Heart right ventricle (tissue), 16 donors: ENCODE results near the gene RBFOX1. TPM values are rescaled to one million over a fixed set of nuclear protein-coding genes. Genes with fewer than 3 reads are reported as not detected.

Source experiments
- ATAC-seq, 8 donors: fragments of 200-7000 bp; cut with Tn5 transposase; one replicate each; pipeline ENCODE4 v1.9.1; 2020; ENCODE audit warnings: mild to moderate bottlenecking in 8 of 8, moderate library complexity in 8 of 8, moderate number of reproducible peaks in 1 of 8
- DNase-seq, 2 donors: peaks; one replicate each; pipeline ENCODE4 v3.0.0-alpha.2; 2020
- H3K27ac ChIP-seq, 10 donors: fragments of 200-600 bp; sonication (generic) in 2 of 10; one replicate each; pipeline versions ENCODE4 v1.5.0 to v1.8.0; 2020 to 2022; ENCODE audit warnings: mild to moderate bottlenecking in 3 of 10
- H3K27me3 ChIP-seq, 7 donors: fragments of 200-600 bp; one replicate each; pipeline ENCODE4 v1.8.0; 2021 to 2022; ENCODE audit warnings: mild to moderate bottlenecking in 2 of 7
- H3K36me3 ChIP-seq, 9 donors: fragments of 200-600 bp; sonication (generic) in 1 of 9; one replicate each; pipeline versions ENCODE4 v1.5.0 to v1.8.0; 2020 to 2022; ENCODE audit warnings: mild to moderate bottlenecking in 2 of 9
- H3K4me1 ChIP-seq, 9 donors: fragments of 200-600 bp; sonication (generic) in 1 of 9; one replicate each; pipeline versions ENCODE4 v1.5.0 to v1.8.0; 2020 to 2022; ENCODE audit warnings: mild to moderate bottlenecking in 4 of 9
- H3K4me3 ChIP-seq, 10 donors: fragments of 200-600 bp; sonication (generic) in 2 of 10; one replicate each; pipeline versions ENCODE4 v1.5.0 to v1.8.0; 2020 to 2022; ENCODE audit warnings: mild to moderate bottlenecking in 7 of 10, moderate library complexity in 2 of 10
- H3K9me3 ChIP-seq, 11 donors: fragments of 200-600 bp in 10 of 11; sonication (generic) in 2 of 11; one replicate each; pipeline versions ENCODE4 v1.5.0 to v1.8.0; 2013 to 2022; ENCODE audit warnings: mild to moderate bottlenecking in 2 of 11, control low read depth in 1 of 11, moderate library complexity in 1 of 11
- WGBS, 2 donors: extraction: QIAGEN DNeasy Blood & Tissue Kit; methylation state at CpG; one replicate each; pipeline ENCODE4 v1.1.7; 2013; ENCODE audit warnings: inconsistent platforms in 1 of 2; 5-methylcytosine and 5-hydroxymethylcytosine counted together
- intact Hi-C, 10 donors: fragments of 100-400 bp; cut with DNase I; formaldehyde crosslinking; loops; one replicate each; pipeline versions ENCODE4 v1.11.1 to v1.14.2; 2022
- polyA plus RNA-seq, 2 donors: library from polyadenylated mRNA; stranded (reverse); fragments of 200-250 nt; gene quantifications; one replicate each; pipeline ENCODE4 v1.2.3, GENCODE V29; 2013
- total RNA-seq, 10 donors: library from RNA; stranded (reverse); fragmentation: NEBNext Ultra II Directional in 3 of 10; extraction: Animal tissue kit (Norgen Biotek cat#: 25700) in 3 of 10; gene quantifications; one replicate each; pipeline versions ENCODE4 v1.2.1 to v1.2.4, GENCODE V29; 2021 to 2023
- TF ChIP-seq, protein P1 (sequence below), 9 donors: fragments of 200-600 bp; sonication (generic) in 2 of 9; IDR thresholded peaks; one replicate each; pipeline versions ENCODE4 v1.5.0 to v1.8.0; 2021 to 2022; ENCODE audit warnings: antibody characterized with exemption in 9 of 9, mild to moderate bottlenecking in 5 of 9, moderate library complexity in 1 of 9
- donor health status: Arrhythmogenic right ventricular cardiomyopathy.
- donor health status: ischemic (EF 13 %, LVEDD 7.1; RV severe dilation, severe dysfunction).
- donor health status: healthy with polysubstance abuse.
- donor health status: DM: no; HTN: yes; CAD: no.
- donor health status: DM: no; HTN: no; CAD: no.
- donor health status: ischemic (EF 25% LVEDD 6.9; RV normal size, moderate dysfunction).
- donor health status: ischemic (EF 25% LVEDD 5.7; RV mildly dilated, moderate dysfunction).
- donor health status: healthy.
- donor health status: DM: yes; HTN: yes; CAD: no.
- donor health status: Ischemic cardiomyopathy.
- donor health status: ischemic (EF 35%, LVEDD 5.7; RV mildly dilated, moderate dysfunction).
- donor health status: nonischemic (EF 11% LVEDD 7.7; RV severe dilation, severe dysfunction).
- donor health status: DM: yes; HTN: yes; CAD: no.
- donor health status: PGD.
- donor health status: ischemic (EF 29% LVEDD 5.4; RV normal size, mild dysfunction).
- donor health status: nonischemic (EF 23%, LVEDD 6.1; RV moderate dilation, normal function).

RBFOX1 gene
- total and polyA plus RNA-seq, 12 donors: 11.1 to 82.9 (median 53.4) TPM

GRCh38 chr16:7340938-7341337 is 8.3 kb downstream of the RBFOX1 start:
- DNase-seq (no peak), ATAC-seq (no peak)
- TF ChIP-seq, protein P1, sequence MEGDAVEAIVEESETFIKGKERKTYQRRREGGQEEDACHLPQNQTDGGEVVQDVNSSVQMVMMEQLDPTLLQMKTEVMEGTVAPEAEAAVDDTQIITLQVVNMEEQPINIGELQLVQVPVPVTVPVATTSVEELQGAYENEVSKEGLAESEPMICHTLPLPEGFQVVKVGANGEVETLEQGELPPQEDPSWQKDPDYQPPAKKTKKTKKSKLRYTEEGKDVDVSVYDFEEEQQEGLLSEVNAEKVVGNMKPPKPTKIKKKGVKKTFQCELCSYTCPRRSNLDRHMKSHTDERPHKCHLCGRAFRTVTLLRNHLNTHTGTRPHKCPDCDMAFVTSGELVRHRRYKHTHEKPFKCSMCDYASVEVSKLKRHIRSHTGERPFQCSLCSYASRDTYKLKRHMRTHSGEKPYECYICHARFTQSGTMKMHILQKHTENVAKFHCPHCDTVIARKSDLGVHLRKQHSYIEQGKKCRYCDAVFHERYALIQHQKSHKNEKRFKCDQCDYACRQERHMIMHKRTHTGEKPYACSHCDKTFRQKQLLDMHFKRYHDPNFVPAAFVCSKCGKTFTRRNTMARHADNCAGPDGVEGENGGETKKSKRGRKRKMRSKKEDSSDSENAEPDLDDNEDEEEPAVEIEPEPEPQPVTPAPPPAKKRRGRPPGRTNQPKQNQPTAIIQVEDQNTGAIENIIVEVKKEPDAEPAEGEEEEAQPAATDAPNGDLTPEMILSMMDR (IDR thresholded peaks at IDR 0.05): no peak
- Histone ChIP-seq H3K27me3 (no peaks in the 10 kb centered on the region), H3K36me3 (no peaks in the 10 kb centered on the region), H3K27ac (peak overlapping the region in 2 of 10 donors; percentile 22 to 31), H3K9me3 (no peaks in the 10 kb centered on the region), H3K4me3 (no peak overlapping the region), H3K4me1 (peaks cover 0 to 40% (median 19%) of the 10 kb centered on the region in 9 donors)
- intact Hi-C loops: no loop called here
- 36 to 46% methylated on average over 5 of the region's 5 CpGs for WGBS, 2 donors

- Histone ChIP-seq H3K4me3 (no peak overlapping the region), H3K27me3 (no peaks in the 10 kb centered on the region), H3K9me3 (no peaks in the 10 kb centered on the region), H3K36me3 (no peaks in the 10 kb centered on the region), H3K4me1 (peaks cover 0 to 40% (median 20%) of the 10 kb centered on the region in 9 donors), H3K27ac (peak overlapping the region in 1 of 10 donors; percentile 33)
- intact Hi-C loops: no loop called here
- DNase-seq (no peak), ATAC-seq (no peak)
- TF ChIP-seq, protein P1 (IDR thresholded peaks at IDR 0.05): no peak
- 77 to 91% methylated on average over 4 of the region's 4 CpGs for WGBS, 2 donors
Observed at GRCh38 chr16:7342598-7342997, 10.0 kb downstream of the RBFOX1 start.

- ATAC-seq: no peak
- TF ChIP-seq, protein P1 (IDR thresholded peaks at IDR 0.05): no peak
- DNase-seq: no peak
- Histone ChIP-seq H3K9me3 (no peaks in the 10 kb centered on the region), H3K4me1 (peaks cover 0 to 43% (median 21%) of the 10 kb centered on the region in 9 donors), H3K27ac (peak overlapping the region in 5 of 10 donors; percentile 4 to 77 (median 61)), H3K27me3 (no peaks in the 10 kb centered on the region), H3K4me3 (no peak overlapping the region), H3K36me3 (no peaks in the 10 kb centered on the region)
- WGBS, 2 donors: 74 to 78% methylated on average over 6 of the region's 6 CpGs
- intact Hi-C loops: loop anchor here in 1 of 10 donors (1.0 kb wide), 1 partner anchor 11 kb away; the partner anchor contains the start of gene RBFOX1
Observed at GRCh38 chr16:7343243-7343642, 10.6 kb downstream of the RBFOX1 start.

GRCh38 chr16:7344830-7345780 is 12.5 kb downstream of the RBFOX1 start:
- Histone ChIP-seq H3K27ac (peak overlapping the region; percentile 50 to 85 (median 70)), H3K4me3 (peak overlapping the region in 1 of 10 donors; percentile 23), H3K9me3 (no peaks in the 10 kb centered on the region), H3K36me3 (no peaks in the 10 kb centered on the region), H3K27me3 (no peaks in the 10 kb centered on the region), H3K4me1 (peaks cover 0 to 34% (median 9%) of the 10 kb centered on the region in 9 donors)
- 16 to 33% methylated on average over 23 of the region's 23 CpGs for WGBS, 2 donors
- peak; percentile 79 to 96 (median 88) for ATAC-seq
- TF ChIP-seq, protein P1 (IDR thresholded peaks at IDR 0.05): peak in 1 of 9 donors; percentile 10
- intact Hi-C loops: loop anchor here in 1 of 10 donors (2.0 kb wide), 1 partner anchor 14 kb away; no protein-coding TSS in a partner anchor
- DNase-seq: peak; percentile 35 to 50
